Prostate gland (tissue), 2 donors: ENCODE results near the gene CERKL. TPM values are rescaled to one million over a fixed set of nuclear protein-coding genes. Genes with fewer than 3 reads are reported as not detected.

Source experiments
- DNase-seq: peaks from one replicate; pipeline ENCODE4 v3.0.0-alpha.2; 2019; ENCODE audit warnings: low spot score
- H3K27ac ChIP-seq, 2 donors: fragments of 200-600 bp; sonication (generic); 2 replicates each; pipeline ENCODE4 v1.5.1; 2017 to 2019
- H3K27me3 ChIP-seq: fragments of 200-600 bp; sonication (generic); replicated peaks from 2 replicates; pipeline ENCODE4 v1.5.1; 2019; ENCODE audit not compliant: insufficient read depth
- H3K36me3 ChIP-seq, 2 donors: fragments of 200-600 bp; sonication (generic); 1 replicate in 1 of 2; 2 replicates in 1 of 2; pipeline versions ENCODE4 v1.5.1 to v1.8.1; 2017 to 2019
- H3K4me1 ChIP-seq: fragments of 200-600 bp; sonication (generic); replicated peaks from 2 replicates; pipeline ENCODE4 v1.5.1; 2019
- H3K4me3 ChIP-seq, 2 donors: fragments of 200-600 bp; sonication (generic); 2 replicates each; pipeline ENCODE4 v1.5.1; 2017 to 2019
- H3K9me3 ChIP-seq: fragments of 200-600 bp; sonication (generic); 2 replicates; pipeline ENCODE4 v1.5.1; 2017
- POLR2A ChIP-seq: fragments of 450-650 bp; IDR thresholded peaks from one replicate; pipeline ENCODE4 v1.6.1; 2016; ENCODE audit warnings: antibody characterized with exemption, mild to moderate bottlenecking
- POLR2AphosphoS5 ChIP-seq: sonication (generic); formaldehyde crosslinking; IDR thresholded peaks from one replicate; pipeline ENCODE4 v1.6.1; 2017; ENCODE audit warnings: antibody characterized with exemption
- WGBS: methylation state at CpG from one replicate; pipeline ENCODE4 v1.1.5; 2018; 5-methylcytosine and 5-hydroxymethylcytosine counted together
- intact Hi-C: fragments of 100-400 bp; cut with DNase I; formaldehyde crosslinking; loops from one replicate; pipeline ENCODE4 v1.14.2; 2022
- total RNA-seq, 2 donors: library from RNA; depleted of rRNA; stranded (reverse); fragments of >200 nt; gene quantifications; one replicate each; pipeline ENCODE4 v1.1.0, GENCODE V29; 2016
- TF ChIP-seq, protein P1 (sequence below), 4 experiments: fragments of 200-600 bp in 2 of 4; fragments of 450-650 bp in 2 of 4; sonication (generic) in 2 of 4; IDR thresholded peaks; 1 replicate in 3 of 4; 2 replicates in 1 of 4; pipeline ENCODE4 v1.5.1; 2016 to 2019; ENCODE audit warnings: antibody characterized with exemption in 4 of 4, mild to moderate bottlenecking in 2 of 4, moderate library complexity in 2 of 4

CERKL gene
- total RNA-seq, 2 donors from 2014 or later: 0.55 to 3.9 TPM

DNA sequence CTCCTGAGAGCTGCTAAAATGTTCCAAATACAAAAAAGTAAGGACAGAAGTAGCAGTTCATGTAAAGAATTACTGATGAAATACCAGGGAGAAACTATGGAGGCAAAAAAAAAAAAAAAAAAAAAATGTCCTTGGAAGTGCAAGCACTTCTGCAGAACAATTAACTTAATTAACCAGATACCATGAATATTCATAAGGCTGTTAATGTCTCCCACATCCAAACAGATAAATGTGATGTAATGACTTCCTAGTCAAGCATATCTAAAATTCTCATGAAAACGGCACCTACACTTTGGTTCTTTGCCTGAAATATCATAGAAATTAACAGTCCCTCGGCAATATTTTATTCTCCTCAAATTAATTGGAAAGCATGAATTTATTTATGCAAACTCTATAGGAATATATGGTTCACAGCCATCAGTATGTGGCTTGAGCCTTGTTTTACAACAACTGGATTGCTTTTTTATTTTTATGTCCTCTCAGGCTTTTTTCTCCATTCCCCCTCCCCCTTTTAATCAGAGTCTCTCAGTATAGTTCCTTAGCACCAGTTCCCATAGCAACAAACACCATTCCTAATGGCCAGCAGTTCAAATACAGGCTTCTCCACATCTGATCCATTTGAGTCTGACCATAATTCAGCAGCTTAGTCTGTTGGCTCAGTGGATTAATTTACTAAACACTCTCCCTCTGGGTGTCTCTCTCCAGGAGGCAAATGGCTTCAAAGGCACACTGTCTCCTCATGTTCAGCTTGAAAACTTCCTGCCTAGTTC lies 102.7 kb downstream of the CERKL start:
- Histone ChIP-seq H3K9me3 (no peaks in the 10 kb centered on the region), H3K4me1 (no peaks in the 10 kb centered on the region), H3K4me3 (no peak overlapping the region), H3K27ac (no peak overlapping the region), H3K36me3 (no peaks in the 10 kb centered on the region), H3K27me3 (no peaks in the 10 kb centered on the region)
- TF ChIP-seq POLR2AphosphoS5 (no peak), POLR2A (no peak)
- TF ChIP-seq, protein P1, sequence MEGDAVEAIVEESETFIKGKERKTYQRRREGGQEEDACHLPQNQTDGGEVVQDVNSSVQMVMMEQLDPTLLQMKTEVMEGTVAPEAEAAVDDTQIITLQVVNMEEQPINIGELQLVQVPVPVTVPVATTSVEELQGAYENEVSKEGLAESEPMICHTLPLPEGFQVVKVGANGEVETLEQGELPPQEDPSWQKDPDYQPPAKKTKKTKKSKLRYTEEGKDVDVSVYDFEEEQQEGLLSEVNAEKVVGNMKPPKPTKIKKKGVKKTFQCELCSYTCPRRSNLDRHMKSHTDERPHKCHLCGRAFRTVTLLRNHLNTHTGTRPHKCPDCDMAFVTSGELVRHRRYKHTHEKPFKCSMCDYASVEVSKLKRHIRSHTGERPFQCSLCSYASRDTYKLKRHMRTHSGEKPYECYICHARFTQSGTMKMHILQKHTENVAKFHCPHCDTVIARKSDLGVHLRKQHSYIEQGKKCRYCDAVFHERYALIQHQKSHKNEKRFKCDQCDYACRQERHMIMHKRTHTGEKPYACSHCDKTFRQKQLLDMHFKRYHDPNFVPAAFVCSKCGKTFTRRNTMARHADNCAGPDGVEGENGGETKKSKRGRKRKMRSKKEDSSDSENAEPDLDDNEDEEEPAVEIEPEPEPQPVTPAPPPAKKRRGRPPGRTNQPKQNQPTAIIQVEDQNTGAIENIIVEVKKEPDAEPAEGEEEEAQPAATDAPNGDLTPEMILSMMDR (IDR thresholded peaks at IDR 0.05): no peak
- 61% methylated on average over 2 of the region's 2 CpGs for WGBS
- DNase-seq: no peak
- intact Hi-C loops: no loop called here

DNA sequence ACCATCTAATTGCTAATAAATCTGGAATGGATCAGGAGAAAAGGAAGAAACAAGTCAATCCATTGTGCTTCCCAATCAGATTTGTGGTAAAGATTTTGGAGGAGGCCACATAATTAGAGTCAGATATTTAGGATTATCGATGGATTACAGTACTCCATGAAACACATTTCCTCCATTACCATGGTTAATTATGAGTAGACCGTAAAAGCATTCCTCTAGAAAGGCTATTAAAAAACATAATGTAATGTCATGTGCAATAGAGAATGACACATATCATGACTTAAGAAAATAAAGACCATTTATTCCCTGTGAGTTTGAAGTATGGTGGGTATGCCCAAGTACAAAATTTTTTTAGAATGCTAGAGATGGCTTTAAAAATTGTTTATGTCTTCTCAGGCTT lies 103.7 kb downstream of the CERKL start:
- no peaks in the 10 kb centered on the region for H3K9me3 ChIP-seq
- WGBS: 93% methylated on average over 2 of the region's 2 CpGs
- intact Hi-C loops: no loop called here

DNA sequence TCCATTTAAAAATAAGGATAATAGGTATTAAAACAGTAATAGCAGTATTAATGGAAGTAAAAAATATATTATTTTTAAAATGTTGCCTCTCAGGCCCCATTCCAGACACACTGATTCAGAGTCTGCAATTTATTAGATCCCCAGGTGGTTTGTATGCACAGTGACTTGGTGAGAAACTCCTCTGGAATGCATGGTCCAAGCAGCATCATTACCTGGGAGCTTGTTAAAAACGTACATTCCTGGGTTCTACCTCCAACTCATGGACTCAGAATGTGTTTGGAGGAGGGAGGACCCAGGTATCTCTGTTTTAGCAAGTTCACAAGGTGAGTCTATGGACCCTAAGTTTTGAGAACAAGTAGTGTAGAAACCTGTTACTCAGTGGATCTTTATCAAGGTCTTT lies 104.1 kb downstream of the CERKL start:
- no peak for DNase-seq
- H3K27ac ChIP-seq: no peak overlapping the region
- intact Hi-C loops: no loop called here
- no peaks in the 10 kb centered on the region for H3K9me3 ChIP-seq
- no peaks in the 10 kb centered on the region for H3K4me1 ChIP-seq
- 57% methylated on average over 1 of the region's 1 CpG for WGBS
- H3K36me3 ChIP-seq: no peaks in the 10 kb centered on the region
- H3K4me3 ChIP-seq: no peak overlapping the region
- no peaks in the 10 kb centered on the region for H3K27me3 ChIP-seq
- TF ChIP-seq, protein P1 (IDR thresholded peaks at IDR 0.05): no peak
- TF ChIP-seq POLR2A: no peak
- TF ChIP-seq POLR2AphosphoS5: no peak

More for the DNA sequence above, 103.7 kb downstream of the CERKL start:
- Histone ChIP-seq H3K27me3 (no peaks in the 10 kb centered on the region), H3K36me3 (no peaks in the 10 kb centered on the region), H3K27ac (no peak overlapping the region), H3K4me1 (no peaks in the 10 kb centered on the region), H3K4me3 (no peak overlapping the region)
- no peak for TF ChIP-seq POLR2A
- no peak for TF ChIP-seq POLR2AphosphoS5
- TF ChIP-seq, protein P1 (IDR thresholded peaks at IDR 0.05): no peak
- DNase-seq: no peak

DNA sequence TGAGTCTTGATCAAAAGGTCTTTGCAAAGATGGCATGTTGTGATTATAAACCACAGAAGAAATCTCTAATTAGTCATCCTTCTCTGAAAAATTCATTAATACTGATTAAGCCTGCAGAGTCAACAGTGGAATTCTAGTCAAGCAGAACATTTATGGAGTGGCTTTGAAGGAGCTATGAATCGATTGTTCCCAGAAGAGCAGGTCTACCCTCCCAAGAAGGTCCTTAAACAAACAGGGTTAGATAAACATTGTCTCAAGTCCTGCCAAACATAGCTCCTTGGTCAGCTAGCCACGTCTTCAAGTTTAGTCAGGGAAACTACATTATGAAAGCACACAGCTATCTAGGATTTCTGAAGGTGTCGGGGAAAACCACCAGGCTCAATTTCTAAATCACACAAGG lies 110.8 kb downstream of the CERKL start:
- no peaks in the 10 kb centered on the region for H3K27me3 ChIP-seq
- intact Hi-C loops: no loop called here

More for the DNA sequence above, 110.8 kb downstream of the CERKL start:
- TF ChIP-seq, protein P1 (IDR thresholded peaks at IDR 0.05): no peak
- no peak for TF ChIP-seq POLR2AphosphoS5
- Histone ChIP-seq H3K9me3 (no peaks in the 10 kb centered on the region), H3K4me1 (no peaks in the 10 kb centered on the region), H3K36me3 (no peaks in the 10 kb centered on the region), H3K27ac (no peak overlapping the region), H3K4me3 (no peak overlapping the region)
- 51% methylated on average over 3 of the region's 3 CpGs for WGBS
- DNase-seq: no peak
